HepG2 (cell line): ENCODE measurements around the gene IRS1. TPM values are rescaled to one million over a fixed set of nuclear protein-coding genes. Genes with fewer than 3 reads are reported as not detected.
A peak's percentile ranks its signal among the peaks of the same experiment; 100 is the strongest.

ENCODE experiments used
- AHR ChIP-seq: IDR thresholded peaks from 2 replicates; pipeline ENCODE4 v1.6.1; 2018; ENCODE audit warnings: missing genetic modification reagents, missing compliant biosample characterization
- CBFB ChIP-seq: sonication (generic); formaldehyde crosslinking; IDR thresholded peaks from 2 replicates; pipeline ENCODE4 v1.4.0; 2020; ENCODE audit warnings: missing genetic modification reagents
- HES4 ChIP-seq: sonication (generic); formaldehyde crosslinking; IDR thresholded peaks from 2 replicates; pipeline ENCODE4 v1.9.0; 2021; ENCODE audit warnings: mild to moderate bottlenecking, missing genetic modification reagents, borderline replicate concordance
- MAX ChIP-seq: IDR thresholded peaks from 2 replicates; pipeline ENCODE4 v1.6.1; 2012; ENCODE audit warnings: inconsistent platforms
- NCOA1 ChIP-seq: sonication (generic); formaldehyde crosslinking; IDR thresholded peaks from 2 replicates; pipeline ENCODE4 v1.9.0; 2021; ENCODE audit warnings: missing genetic modification reagents
- NFE2L1 ChIP-seq: sonication (generic); formaldehyde crosslinking; IDR thresholded peaks from 2 replicates; pipeline ENCODE4 v1.4.0; 2020; ENCODE audit warnings: missing genetic modification reagents, mild to moderate bottlenecking, borderline replicate concordance
- PCBP2 ChIP-seq: fragments of 200-400 bp; formaldehyde crosslinking; optimal IDR thresholded peaks from 2 replicates; pipeline ENCODE3; 2018; ENCODE audit warnings: low read length, low read depth; ENCODE audit not compliant: poor library complexity, severe bottlenecking
- SIN3A ChIP-seq: IDR thresholded peaks from 2 replicates; pipeline ENCODE4 v1.6.1; 2011; ENCODE audit warnings: low read depth, mild to moderate bottlenecking, control low read depth, low read length, borderline replicate concordance
- TCF12 ChIP-seq, 2 experiments: fragments of 450-650 bp in 1 of 2; sonication (generic) in 1 of 2; formaldehyde crosslinking in 1 of 2; IDR thresholded peaks; 2 replicates each; pipeline versions ENCODE4 v1.6.1 to v1.8.0; 2017 to 2022; ENCODE audit warnings: antibody characterized with exemption in 1 of 2, mild to moderate bottlenecking in 1 of 2, missing genetic modification reagents in 1 of 2, moderate library complexity in 1 of 2
- ZNF20 ChIP-seq: sonication (generic); formaldehyde crosslinking; IDR thresholded peaks from 2 replicates; pipeline ENCODE4 v1.4.0; 2020; ENCODE audit warnings: mild to moderate bottlenecking, moderate library complexity, missing genetic modification reagents
- ZNF292 ChIP-seq: sonication (generic); formaldehyde crosslinking; IDR thresholded peaks from 2 replicates; pipeline ENCODE4 v1.8.1; 2022; ENCODE audit warnings: mild to moderate bottlenecking, low read depth, missing genetic modification reagents, borderline replicate concordance
- ZNF318 ChIP-seq: sonication (generic); formaldehyde crosslinking; IDR thresholded peaks from 2 replicates; pipeline ENCODE4 v1.4.0; 2020; ENCODE audit warnings: mild to moderate bottlenecking, missing genetic modification reagents
- ZNF354B ChIP-seq: sonication (generic); formaldehyde crosslinking; IDR thresholded peaks from 2 replicates; pipeline ENCODE4 v1.8.0; 2022; ENCODE audit warnings: mild to moderate bottlenecking, missing genetic modification reagents
- ZNF691 ChIP-seq: sonication (generic); formaldehyde crosslinking; IDR thresholded peaks from 2 replicates; pipeline ENCODE4 v1.4.0; 2020; ENCODE audit warnings: missing genetic modification reagents, low read depth, mild to moderate bottlenecking, borderline replicate concordance
- ZSCAN21 ChIP-seq: sonication (generic); formaldehyde crosslinking; IDR thresholded peaks from 2 replicates; pipeline ENCODE4 v1.8.0; 2022; ENCODE audit warnings: mild to moderate bottlenecking, missing genetic modification reagents, moderate library complexity, borderline replicate concordance
- ZSCAN30 ChIP-seq: sonication (generic); formaldehyde crosslinking; IDR thresholded peaks from 2 replicates; pipeline ENCODE4 v1.5.0; 2020; ENCODE audit warnings: mild to moderate bottlenecking, missing genetic modification reagents
- polyA plus RNA-seq, 8 experiments: library from polyadenylated mRNA; depleted of rRNA in 3 of 8; stranded (reverse) in 7 of 8; unstranded in 1 of 8; fragments of >200 nt; fragmentation: Illumina TruSeq in 4 of 8; extraction: Trizol in 4 of 8; gene quantifications; 2 replicates each; pipeline versions ENCODE4 v1.2.1 to v1.2.3, GENCODE V29; 2011 to 2016; ENCODE audit warnings: low read depth in 4 of 8, missing spikeins in 1 of 8, mixed read lengths in 1 of 8; ENCODE audit not compliant: insufficient read depth in 1 of 8
- total RNA-seq, 5 experiments: library from RNA; depleted of rRNA; stranded (reverse); fragments of >200 nt; fragmentation: Illumina TruSeq; extraction: Trizol; gene quantifications; 2 replicates each; pipeline ENCODE4 v1.2.3, GENCODE V29; 2016; ENCODE audit warnings: low read depth in 1 of 5
- TF ChIP-seq, protein P1 (sequence below): sonication (generic); formaldehyde crosslinking; conservative IDR thresholded peaks from 2 replicates; pipeline ENCODE4 v1.4.0; 2020; ENCODE audit warnings: missing genetic modification reagents

The IRS1 gene
- total and polyA plus RNA-seq, 2 of the 13 experiments (the other 11 are each of a cell fraction or from before 2014, with no cell fraction given): 8.7 to 9.0 TPM

GRCh38 chr2:226798422-226799210, 1.0 kb downstream of the IRS1 start (continued):
- TF ChIP-seq ZNF292 (CRISPR knock-in tag) (0 out of 2 replicates have a peak, but pooled peaks have one; percentile 3), ZNF354B (CRISPR knock-in tag) (no peak), TCF12 (IDR thresholded peaks at IDR 0.05) (no peak), TCF12 (CRISPR knock-in tag; IDR thresholded peaks at IDR 0.05) (no peak), ZSCAN21 (CRISPR knock-in tag) (0 out of 2 replicates have a peak, but pooled peaks have one; percentile 30), HES4 (CRISPR knock-in tag) (peak; percentile 55; the same call in 1 of the 2 replicates), ZNF318 (no peak), ZSCAN30 (CRISPR knock-in tag) (no peak), MAX (0 out of 2 replicates have a peak, but pooled peaks have one; percentile 14), CBFB (CRISPR knock-in tag) (no peak), ZNF20 (CRISPR knock-in tag) (no peak), PCBP2 (no peak), NCOA1 (no peak), AHR (CRISPR knock-in tag) (no peak), SIN3A (no peak), NFE2L1 (CRISPR knock-in tag) (0 out of 2 replicates have a peak, but pooled peaks have one; percentile 3), ZNF691 (0 out of 2 replicates have a peak, but pooled peaks have one; percentile 23)
- TF ChIP-seq, protein P1, sequence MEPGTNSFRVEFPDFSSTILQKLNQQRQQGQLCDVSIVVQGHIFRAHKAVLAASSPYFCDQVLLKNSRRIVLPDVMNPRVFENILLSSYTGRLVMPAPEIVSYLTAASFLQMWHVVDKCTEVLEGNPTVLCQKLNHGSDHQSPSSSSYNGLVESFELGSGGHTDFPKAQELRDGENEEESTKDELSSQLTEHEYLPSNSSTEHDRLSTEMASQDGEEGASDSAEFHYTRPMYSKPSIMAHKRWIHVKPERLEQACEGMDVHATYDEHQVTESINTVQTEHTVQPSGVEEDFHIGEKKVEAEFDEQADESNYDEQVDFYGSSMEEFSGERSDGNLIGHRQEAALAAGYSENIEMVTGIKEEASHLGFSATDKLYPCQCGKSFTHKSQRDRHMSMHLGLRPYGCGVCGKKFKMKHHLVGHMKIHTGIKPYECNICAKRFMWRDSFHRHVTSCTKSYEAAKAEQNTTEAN: no peak
